Breast epithelium (tissue), 4 donors: Measurements from ENCODE around the gene ZG16. TPM values are rescaled to one million over a fixed set of nuclear protein-coding genes. Genes with fewer than 3 reads are reported as not detected.
"Not testable (repeated sequence)": the region's sequence is repeated elsewhere in the genome, so short reads cannot be mapped to it uniquely, and the experiment has no call there.

Source experiments
- DNase-seq, 2 donors: peaks; one replicate each; pipeline ENCODE4 v3.0.0-alpha.2; 2019; ENCODE audit warnings: low spot score in 2 of 2
- H3K27ac ChIP-seq, 2 donors: fragments of 200-600 bp; sonication (generic) in 1 of 2; one replicate each; pipeline ENCODE4 v1.5.1; 2016 to 2019; ENCODE audit warnings: mild to moderate bottlenecking in 1 of 2
- H3K27me3 ChIP-seq, 2 donors: fragments of 200-600 bp; sonication (generic) in 1 of 2; one replicate each; pipeline versions ENCODE4 v1.5.1 to v1.6.0; 2017 to 2019; ENCODE audit warnings: control low read depth in 1 of 2, mild to moderate bottlenecking in 1 of 2
- H3K36me3 ChIP-seq: fragments of 200-600 bp; one replicate; pipeline ENCODE4 v1.5.1; 2019
- H3K4me1 ChIP-seq, 2 donors: fragments of 200-600 bp; sonication (generic); one replicate each; pipeline ENCODE4 v1.5.1; 2016 to 2019; ENCODE audit warnings: control low read depth in 1 of 2
- H3K4me3 ChIP-seq, 3 donors: fragments of 200-600 bp; sonication (generic); 1 replicate in 2 of 3; 2 replicates in 1 of 3; pipeline ENCODE4 v1.5.1; 2016 to 2019; ENCODE audit warnings: mild to moderate bottlenecking in 3 of 3, moderate library complexity in 2 of 3
- H3K9me3 ChIP-seq, 2 donors: fragments of 200-600 bp; sonication (generic) in 1 of 2; one replicate each; pipeline ENCODE4 v1.5.1; 2016 to 2019; ENCODE audit warnings: control low read depth in 1 of 2
- CTCF ChIP-seq, 3 donors: fragments of 450-650 bp; IDR thresholded peaks; one replicate each; pipeline ENCODE4 v1.5.1; 2016 to 2017; ENCODE audit warnings: antibody characterized with exemption in 3 of 3, mild to moderate bottlenecking in 3 of 3, moderate library complexity in 3 of 3
- POLR2A ChIP-seq: fragments of 450-650 bp; IDR thresholded peaks from one replicate; pipeline ENCODE4 v1.6.1; 2016; ENCODE audit warnings: antibody characterized with exemption, mild to moderate bottlenecking, moderate library complexity
- POLR2AphosphoS5 ChIP-seq, 3 donors: sonication (generic); formaldehyde crosslinking; IDR thresholded peaks; one replicate each; pipeline ENCODE4 v1.6.1; 2017; ENCODE audit warnings: antibody characterized with exemption in 3 of 3
- intact Hi-C: fragments of 100-400 bp; cut with DNase I; formaldehyde crosslinking; loops from one replicate; pipeline ENCODE4 v1.15.1; 2023; ENCODE audit warnings: low total_unique reads
- total RNA-seq, 3 donors: library from RNA; depleted of rRNA; stranded (reverse); fragments of >200 nt; gene quantifications; one replicate each; pipeline ENCODE4 v1.1.0, GENCODE V29; 2016

ZG16 gene
- total RNA-seq, 3 donors from 2014 or later = 0.33 TPM; not detected in 2

DNA sequence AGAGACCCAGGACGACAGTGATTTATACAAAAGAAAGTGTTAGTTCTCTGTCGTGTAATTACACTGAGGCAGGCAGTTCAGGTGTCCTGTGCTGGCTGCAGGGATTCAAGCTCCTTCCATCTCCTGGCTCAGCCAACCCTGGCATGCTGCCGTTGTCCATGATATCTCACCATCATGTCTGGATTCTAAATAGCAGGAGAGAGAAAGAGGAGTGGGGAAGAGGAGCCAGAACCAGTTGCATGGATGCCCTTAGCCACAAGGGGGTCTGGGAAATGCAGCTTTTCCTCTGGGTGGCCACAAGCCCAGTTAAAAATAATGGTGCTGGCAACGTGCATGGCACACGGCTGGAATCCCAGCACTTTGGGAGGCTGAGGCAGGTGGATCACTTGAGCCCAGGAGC, 41.9 kb upstream of the ZG16 start:
- Histone ChIP-seq H3K4me3 (no peak overlapping the region), H3K4me1 (no peaks in the 10 kb centered on the region), H3K27ac (no peak overlapping the region), H3K9me3 (no peaks in the 10 kb centered on the region), H3K27me3 (no peaks in the 10 kb centered on the region), H3K36me3 (no peaks in the 10 kb centered on the region)
- intact Hi-C loops = loop anchor here (5.0 kb wide), 1 partner anchor 1056 kb away; no protein-coding TSS in a partner anchor
- no peak for TF ChIP-seq CTCF (IDR thresholded peaks at IDR 0.05)
- TF ChIP-seq POLR2A = no peak
- no peak for TF ChIP-seq POLR2AphosphoS5 (IDR thresholded peaks at IDR 0.05)
- no peak for DNase-seq

DNA sequence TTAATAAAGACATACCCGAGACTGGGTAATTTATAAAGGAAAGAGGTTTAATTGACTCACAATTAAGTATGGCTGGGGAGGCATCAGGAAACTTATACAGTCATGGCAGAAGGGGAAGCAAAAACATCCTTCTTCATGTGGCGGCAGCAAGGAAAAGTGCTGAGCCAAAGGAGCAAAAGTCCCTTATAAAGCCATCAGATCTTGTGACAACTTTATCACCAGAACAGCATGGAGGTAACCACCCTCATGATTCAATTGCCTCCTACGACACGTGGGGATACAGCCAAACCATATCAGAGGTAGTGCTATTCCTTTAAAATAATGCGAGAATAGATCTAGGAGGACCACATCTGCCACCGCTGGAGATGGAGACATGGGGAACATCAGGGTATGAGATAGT, 41.3 kb upstream of the ZG16 start:
- H3K36me3 ChIP-seq = no peaks in the 10 kb centered on the region
- H3K27ac ChIP-seq = no peak overlapping the region
- no peak overlapping the region for H3K4me3 ChIP-seq
- TF ChIP-seq POLR2A (no peak), CTCF (IDR thresholded peaks at IDR 0.05) (no peak), POLR2AphosphoS5 (IDR thresholded peaks at IDR 0.05) (no peak)
- intact Hi-C loops = loop anchor here (5.0 kb wide), 1 partner anchor 1056 kb away; no protein-coding TSS in a partner anchor
- H3K27me3 ChIP-seq = no peaks in the 10 kb centered on the region
- no peaks in the 10 kb centered on the region for H3K9me3 ChIP-seq
- no peaks in the 10 kb centered on the region for H3K4me1 ChIP-seq
- DNase-seq = no peak

- Histone ChIP-seq H3K27me3 (no peaks in the 10 kb centered on the region), H3K9me3 (no peaks in the 10 kb centered on the region), H3K4me1 (no peaks in the 10 kb centered on the region), H3K27ac (no peak overlapping the region), H3K36me3 (no peaks in the 10 kb centered on the region), H3K4me3 (no peak overlapping the region)
- intact Hi-C loops = loop anchor here (5.0 kb wide), 1 partner anchor 1055 kb away; no protein-coding TSS in a partner anchor
- no peak for DNase-seq
- TF ChIP-seq CTCF (IDR thresholded peaks at IDR 0.05) = no peak
- no peak for TF ChIP-seq POLR2AphosphoS5 (IDR thresholded peaks at IDR 0.05)
- TF ChIP-seq POLR2A = no peak
These were observed 40.3 kb upstream of the ZG16 start for GRCh38 chr16:29737713-29738112.

- intact Hi-C loops = loop anchor here (5.0 kb wide), 1 partner anchor 1054 kb away; no protein-coding TSS in a partner anchor
- Histone ChIP-seq H3K9me3 (no peaks in the 10 kb centered on the region), H3K27ac (no peak overlapping the region), H3K36me3 (no peaks in the 10 kb centered on the region), H3K4me3 (no peak overlapping the region), H3K27me3 (no peaks in the 10 kb centered on the region), H3K4me1 (no peaks in the 10 kb centered on the region)
- no peak for DNase-seq
- no peak for TF ChIP-seq POLR2A
- no peak for TF ChIP-seq CTCF (IDR thresholded peaks at IDR 0.05)
- TF ChIP-seq POLR2AphosphoS5 (IDR thresholded peaks at IDR 0.05) = no peak
These were observed 39.5 kb upstream of the ZG16 start for GRCh38 chr16:29738514-29738913.

DNA sequence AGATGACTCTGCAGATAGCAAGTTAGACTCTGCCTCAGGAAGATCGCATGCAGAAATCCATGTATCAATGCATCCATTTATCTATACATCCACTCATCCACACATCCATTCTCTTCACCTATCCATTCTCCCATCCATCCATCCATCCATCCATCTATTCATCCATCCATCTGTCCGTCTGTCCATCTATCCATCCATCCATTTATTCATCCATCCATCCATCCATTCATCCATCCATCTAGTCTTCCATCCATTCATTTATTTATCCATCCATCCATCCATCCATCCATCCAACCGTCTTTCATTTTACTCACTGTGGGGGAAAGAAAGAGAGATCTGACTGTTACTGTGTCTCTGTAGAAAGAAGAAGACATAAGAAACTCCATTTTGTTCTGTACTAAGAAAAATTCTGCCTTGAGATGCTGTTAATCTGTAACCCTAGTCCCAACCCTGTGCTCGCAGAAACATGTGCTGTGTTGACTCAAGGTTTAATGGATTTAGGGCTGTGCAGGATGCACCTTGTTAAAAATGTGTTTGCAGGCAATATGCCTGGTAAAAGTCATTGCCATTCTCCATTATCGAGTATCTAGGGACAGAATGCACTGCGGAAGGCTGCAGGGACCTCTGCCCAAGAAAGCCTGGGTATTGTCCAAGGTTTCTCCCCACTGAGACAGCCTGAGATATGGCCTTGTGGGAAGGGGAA, 38.0 kb upstream of the ZG16 start:
- H3K4me3 ChIP-seq, H3K27ac ChIP-seq, H3K36me3 ChIP-seq, H3K9me3 ChIP-seq, H3K4me1 ChIP-seq, DNase-seq, H3K27me3 ChIP-seq: not testable (repeated sequence)
- intact Hi-C loops = loop anchor here (5.0 kb wide), 1 partner anchor 1052 kb away; no protein-coding TSS in a partner anchor

GRCh38 chr16:29740630-29741015, 37.4 kb upstream of the ZG16 start:
- H3K27ac ChIP-seq, H3K4me3 ChIP-seq, H3K27me3 ChIP-seq, DNase-seq, H3K4me1 ChIP-seq, intact Hi-C loops, H3K9me3 ChIP-seq, H3K36me3 ChIP-seq: not testable (repeated sequence)
